ENCODE results near the gene JUNB.
A peak's percentile ranks its signal among the peaks of the same experiment; 100 is the strongest.

Gene JUNB

GRCh38 chr19:12791345-12792050 is at the start of gene JUNB:
Gene JUNB (plus strand): TSS chr19:12791486. CDS start chr19:12791772, 286 bp downstream.
- peak; percentile 98 for DNase-seq

- DNase-seq, result no peak
These were observed 46.0 kb upstream of the JUNB start for GRCh38 chr19:12745166-12745897.

GRCh38 chr19:12748489-12748888 is 42.8 kb upstream of the JUNB start:
- DNase-seq, result no peak

GRCh38 chr19:12749938-12750521 is 41.3 kb upstream of the JUNB start:
- no peak for DNase-seq

- DNase-seq, result no peak
These were observed 40.4 kb upstream of the JUNB start for GRCh38 chr19:12750851-12751250.

- no peak for DNase-seq
These were observed 39.7 kb upstream of the JUNB start, which contains the start of gene BEST2 for GRCh38 chr19:12751635-12752034. Gene BEST2 (plus strand): TSS chr19:12751791. CDS start chr19:12752593, 802 bp downstream.

GRCh38 chr19:12752056-12752781 is 39.1 kb upstream of the JUNB start:
- DNase-seq, result no peak

- DNase-seq, result no peak
These were observed 36.7 kb upstream of the JUNB start for GRCh38 chr19:12754465-12755196.

- DNase-seq, result no peak
These were observed 35.0 kb upstream of the JUNB start for GRCh38 chr19:12756150-12756883.

GRCh38 chr19:12757544-12758274 is 33.6 kb upstream of the JUNB start:
- DNase-seq, result peak; percentile 82

GRCh38 chr19:12759686-12760085 is 31.6 kb upstream of the JUNB start:
- DNase-seq, result no peak

GRCh38 chr19:12763100-12763499 is 28.2 kb upstream of the JUNB start:
- DNase-seq, result no peak

- DNase-seq, result no peak
These were observed 26.6 kb upstream of the JUNB start for GRCh38 chr19:12764698-12765097.

- DNase-seq, result peak; percentile 88
These were observed 25.2 kb upstream of the JUNB start for GRCh38 chr19:12766051-12766521.

GRCh38 chr19:12767150-12767549 is 24.1 kb upstream of the JUNB start:
- DNase-seq, result no peak

GRCh38 chr19:12767666-12768065 is 23.6 kb upstream of the JUNB start:
- DNase-seq, result no peak

GRCh38 chr19:12769689-12770088 is 21.6 kb upstream of the JUNB start:
- DNase-seq, result peak; percentile 54

- DNase-seq, result no peak
These were observed 20.4 kb upstream of the JUNB start for GRCh38 chr19:12770922-12771321.

- DNase-seq, result no peak
These were observed 19.0 kb upstream of the JUNB start for GRCh38 chr19:12772323-12772722.

- no peak for DNase-seq
These were observed 17.7 kb upstream of the JUNB start for GRCh38 chr19:12773571-12773970.

All from stimulated activated CD8-positive, alpha-beta memory T cell treated with anti-CD3 and anti-CD28 coated beads, Interleukin-4, amount 100 ng/mL, for 48 hours (primary cell).